WTC11 (cell line): ENCODE measurements around the gene SLC6A16. TPM values are rescaled to one million over a fixed set of nuclear protein-coding genes. Genes with fewer than 3 reads are reported as not detected.
A peak's percentile ranks its signal among the peaks of the same experiment; 100 is the strongest.

Experiments used
- ATAC-seq: fragments of 200-7000 bp; cut with Tn5 transposase; 2 replicates; pipeline ENCODE4 v1.10.0; 2021; ENCODE audit warnings: mild to moderate bottlenecking, moderate library complexity
- CTCF ChIA-PET: fragments of 300-600 bp; sonication (Branson Sonifier 250); formaldehyde crosslinking; loops from one replicate; lab custom pipeline; 2021; ENCODE audit warnings: antibody characterized with exemption; lab: Charles Lee
- POLR2A ChIA-PET: fragments of 350-600 bp; sonication (Branson Sonifier 250); formaldehyde crosslinking; loops from one replicate; lab custom pipeline; 2021; ENCODE audit warnings: antibody characterized with exemption; lab: Charles Lee
- DNase-seq: peaks from one replicate; pipeline ENCODE4 v3.0.0; 2021; ENCODE audit warnings: low spot score
- H3K27ac Mint-ChIP-seq: 2 replicates; pipeline ENCODE4 v1.8.0; 2021; ENCODE audit warnings: mixed read lengths
- H3K27me3 Mint-ChIP-seq: 2 replicates; pipeline ENCODE4 v1.8.0; 2021; ENCODE audit warnings: low read depth, mild to moderate bottlenecking, moderate library complexity, mixed read lengths
- H3K36me3 Mint-ChIP-seq: 2 replicates; pipeline ENCODE4 v1.8.0; 2021; ENCODE audit warnings: mixed read lengths
- H3K4me1 Mint-ChIP-seq: 2 replicates; pipeline ENCODE4 v1.8.0; 2022; ENCODE audit warnings: mixed read lengths
- H3K4me3 Mint-ChIP-seq: 2 replicates; pipeline ENCODE4 v1.8.0; 2021; ENCODE audit warnings: mild to moderate bottlenecking, moderate library complexity, mixed read lengths
- H3K9me3 Mint-ChIP-seq: 2 replicates; pipeline ENCODE4 v1.8.0; 2021; ENCODE audit warnings: mixed read lengths
- ATF6 ChIP-seq: sonication (generic); formaldehyde crosslinking; IDR thresholded peaks from 2 replicates; pipeline ENCODE4 v1.8.1; 2023; ENCODE audit warnings: mild to moderate bottlenecking, missing genetic modification reagents
- FOXP1 ChIP-seq: sonication (generic); formaldehyde crosslinking; IDR thresholded peaks from 2 replicates; pipeline ENCODE4 v1.8.0; 2022; ENCODE audit warnings: missing genetic modification reagents, mild to moderate bottlenecking, moderate library complexity, borderline replicate concordance
- HMGXB4 ChIP-seq: sonication (generic); formaldehyde crosslinking; IDR thresholded peaks from 2 replicates; pipeline ENCODE4 v1.8.1; 2023; ENCODE audit warnings: mild to moderate bottlenecking, moderate library complexity, missing genetic modification reagents
- KAT7 ChIP-seq: sonication (generic); formaldehyde crosslinking; IDR thresholded peaks from 2 replicates; pipeline ENCODE4 v1.8.1; 2023; ENCODE audit warnings: missing genetic modification reagents, mild to moderate bottlenecking, borderline replicate concordance
- RORB ChIP-seq: fragments of 250-450 bp; sonication (Bioruptor Pico); IDR thresholded peaks from 2 replicates; pipeline ENCODE4 v1.9.0; 2021; ENCODE audit warnings: mild to moderate bottlenecking
- SMAD3 ChIP-seq: sonication (generic); formaldehyde crosslinking; IDR thresholded peaks from 2 replicates; pipeline ENCODE4 v1.8.0; 2022; ENCODE audit warnings: missing genetic modification reagents, mild to moderate bottlenecking, borderline replicate concordance
- SP1 ChIP-seq: sonication (generic); formaldehyde crosslinking; conservative IDR thresholded peaks from 2 replicates; pipeline ENCODE4 v1.8.1; 2022; ENCODE audit warnings: missing genetic modification reagents
- TEAD1 ChIP-seq: sonication (generic); formaldehyde crosslinking; IDR thresholded peaks from 2 replicates; pipeline ENCODE4 v1.8.0; 2022; ENCODE audit warnings: mild to moderate bottlenecking, missing genetic modification reagents
- USF1 ChIP-seq: sonication (generic); formaldehyde crosslinking; IDR thresholded peaks from 2 replicates; pipeline ENCODE4 v1.8.0; 2022; ENCODE audit warnings: mild to moderate bottlenecking, missing genetic modification reagents
- ZNF138 ChIP-seq: sonication (generic); formaldehyde crosslinking; conservative IDR thresholded peaks from 2 replicates; pipeline ENCODE4 v1.8.1; 2022; ENCODE audit warnings: mild to moderate bottlenecking, moderate library complexity, missing genetic modification reagents
- ZNF281 ChIP-seq: sonication (generic); formaldehyde crosslinking; IDR thresholded peaks from 2 replicates; pipeline ENCODE4 v1.8.0; 2023; ENCODE audit warnings: mild to moderate bottlenecking, missing genetic modification reagents
- total RNA-seq: library from RNA; stranded (reverse); gene quantifications from 3 replicates; pipeline ENCODE4 v1.2.3, GENCODE V29; 2021

The SLC6A16 gene
- total RNA-seq, 1 experiment from 2014 or later, result 1.5 TPM

- H3K9me3 Mint-ChIP-seq, result no peaks in the 10 kb centered on the region
- ATAC-seq, result no peak
- H3K36me3 Mint-ChIP-seq, result peaks cover 19% of the 10 kb centered on the region
- no peak within 1 kb of the TSS for H3K4me3 Mint-ChIP-seq
- peaks cover 10% of the 10 kb centered on the region for H3K4me1 Mint-ChIP-seq
- H3K27ac Mint-ChIP-seq, result peak within 1 kb of the TSS; percentile 82
- no peak for TF ChIP-seq SMAD3
- no peak for TF ChIP-seq RORB
- TF ChIP-seq KAT7 (CRISPR knock-in tag), result 0 out of 2 replicates have a peak, but pooled peaks have one; percentile 16
- TF ChIP-seq TEAD1 (CRISPR knock-in tag), result peak; percentile 64; the same call in 1 of the 2 replicates
- no peak for TF ChIP-seq ZNF138 (CRISPR knock-in tag)
- no peak for TF ChIP-seq FOXP1 (CRISPR knock-in tag)
- TF ChIP-seq HMGXB4 (CRISPR knock-in tag), result 0 out of 2 replicates have a peak, but pooled peaks have one; percentile 19
- peak; percentile 55 for TF ChIP-seq SP1
- ChIA-PET POLR2A (interaction anchor here (0.5 to 1.9 kb wide), 9 partner anchors 17 to 89 kb away, joined by 3 to 12 read pairs (median 3); partner anchors contain the start of genes GFY and PIH1D1), CTCF (interaction anchor here (0.6 to 2.9 kb wide), 41 partner anchors 10 to 404 kb away, joined by 3 to 17 read pairs (median 4); partner anchors contain the start of genes ALDH16A1, GYS1, PIH1D1 and RUVBL2)
- H3K27me3 Mint-ChIP-seq, result peaks cover 5% of the 10 kb centered on the region
- DNase-seq, result peak; percentile 84
These were observed 37.3 kb upstream of the SLC6A16 start, which contains the start of gene TEAD2 for GRCh38 chr19:49362048-49362928. Gene TEAD2 (minus strand): TSS chr19:49362416. CDS start chr19:49360075, 2,341 bp downstream.

GRCh38 chr19:49361438-49362047 is 36.6 kb upstream of the SLC6A16 start:
- Mint-ChIP-seq H3K27me3 (peaks cover 5% of the 10 kb centered on the region), H3K4me1 (peaks cover 14% of the 10 kb centered on the region), H3K27ac (peak overlapping the region; percentile 82), H3K36me3 (peaks cover 22% of the 10 kb centered on the region), H3K9me3 (no peaks in the 10 kb centered on the region), H3K4me3 (no peak overlapping the region)
- POLR2A ChIA-PET, result interaction anchor here (0.5 to 1.9 kb wide), 8 partner anchors 16 to 90 kb away, joined by 3 to 12 read pairs (median 3); partner anchors contain the start of genes GFY and PIH1D1
- DNase-seq (peak; percentile 72), ATAC-seq (peak; percentile 6)
- CTCF ChIA-PET, result interaction anchor here (0.6 to 2.9 kb wide), 25 partner anchors 22 to 405 kb away, joined by 3 to 17 read pairs (median 5); partner anchors contain the start of genes ALDH16A1, GYS1, PIH1D1 and RUVBL2
- TF ChIP-seq USF1 (CRISPR knock-in tag) (0 out of 2 replicates have a peak, but pooled peaks have one; percentile 28), ZNF281 (CRISPR knock-in tag) (peak; percentile 86), ATF6 (CRISPR knock-in tag) (no peak), SP1 (peak; percentile 67; the same call in 1 of the 2 replicates)
